Gastrocnemius medialis (tissue), 4 donors: ENCODE measurements around the gene RPA4.

Experiments
- POLR2A ChIP-seq, 2 donors: fragments of 450-650 bp; IDR thresholded peaks; one replicate each; pipeline ENCODE4 v1.6.1; 2017; ENCODE audit warnings: antibody characterized with exemption in 2 of 2, mild to moderate bottlenecking in 2 of 2, moderate library complexity in 2 of 2
- TF ChIP-seq, protein P1 (sequence below), 5 experiments: fragments of 450-650 bp in 3 of 5; fragments of 200-600 bp in 2 of 5; sonication (generic) in 2 of 5; IDR thresholded peaks in 4 of 5; conservative IDR thresholded peaks in 1 of 5; 1 replicate in 4 of 5; 2 replicates in 1 of 5; pipeline ENCODE4 v1.5.1; 2016 to 2019; ENCODE audit warnings: antibody characterized with exemption in 5 of 5, mild to moderate bottlenecking in 3 of 5, moderate library complexity in 3 of 5

DNA sequence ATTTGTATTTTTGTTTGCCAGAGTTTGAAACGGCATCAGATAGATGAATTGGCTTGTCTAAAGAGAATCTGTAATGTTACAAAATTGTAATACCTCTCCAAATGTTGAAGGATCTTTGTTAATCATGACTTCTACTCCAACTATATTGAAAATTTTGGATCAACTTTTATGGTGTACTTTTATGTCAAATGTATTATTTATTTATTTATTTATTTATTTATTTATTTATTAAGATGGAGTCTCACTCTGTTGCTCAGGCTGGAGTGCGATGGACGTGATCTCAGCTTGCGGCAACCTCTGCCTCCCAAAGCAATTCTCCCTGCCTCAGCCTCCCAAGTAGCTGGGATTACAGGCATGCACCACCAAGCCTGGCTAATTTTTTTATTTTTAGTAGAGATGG, 36.0 kb downstream of the RPA4 start:
- TF ChIP-seq, protein P1, sequence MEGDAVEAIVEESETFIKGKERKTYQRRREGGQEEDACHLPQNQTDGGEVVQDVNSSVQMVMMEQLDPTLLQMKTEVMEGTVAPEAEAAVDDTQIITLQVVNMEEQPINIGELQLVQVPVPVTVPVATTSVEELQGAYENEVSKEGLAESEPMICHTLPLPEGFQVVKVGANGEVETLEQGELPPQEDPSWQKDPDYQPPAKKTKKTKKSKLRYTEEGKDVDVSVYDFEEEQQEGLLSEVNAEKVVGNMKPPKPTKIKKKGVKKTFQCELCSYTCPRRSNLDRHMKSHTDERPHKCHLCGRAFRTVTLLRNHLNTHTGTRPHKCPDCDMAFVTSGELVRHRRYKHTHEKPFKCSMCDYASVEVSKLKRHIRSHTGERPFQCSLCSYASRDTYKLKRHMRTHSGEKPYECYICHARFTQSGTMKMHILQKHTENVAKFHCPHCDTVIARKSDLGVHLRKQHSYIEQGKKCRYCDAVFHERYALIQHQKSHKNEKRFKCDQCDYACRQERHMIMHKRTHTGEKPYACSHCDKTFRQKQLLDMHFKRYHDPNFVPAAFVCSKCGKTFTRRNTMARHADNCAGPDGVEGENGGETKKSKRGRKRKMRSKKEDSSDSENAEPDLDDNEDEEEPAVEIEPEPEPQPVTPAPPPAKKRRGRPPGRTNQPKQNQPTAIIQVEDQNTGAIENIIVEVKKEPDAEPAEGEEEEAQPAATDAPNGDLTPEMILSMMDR (IDR thresholded peaks at IDR 0.05 in 4 of 5, conservative IDR thresholded peaks at IDR 0.05 in 1 of 5), result no peak
- no peak for TF ChIP-seq POLR2A (IDR thresholded peaks at IDR 0.05)
